Right lobe of liver (tissue), 6 donors: ENCODE measurements around the gene OVOL3. TPM values are rescaled to one million over a fixed set of nuclear protein-coding genes. Genes with fewer than 3 reads are reported as not detected.

Source experiments
- ATAC-seq, 4 donors: fragments of 200-7000 bp; cut with Tn5 transposase; one replicate each; pipeline ENCODE4 v1.9.1; 2020; ENCODE audit warnings: mild to moderate bottlenecking in 4 of 4, moderate library complexity in 4 of 4
- DNase-seq, 3 donors: peaks; one replicate each; pipeline ENCODE4 v3.0.0-alpha.2; 2020
- H3K27ac ChIP-seq, 3 donors: fragments of 200-600 bp; one replicate each; pipeline ENCODE4 v1.8.0; 2022
- H3K27me3 ChIP-seq, 2 donors: fragments of 200-600 bp; one replicate each; pipeline ENCODE4 v1.8.0; 2022
- H3K36me3 ChIP-seq, 4 donors: fragments of 200-600 bp; sonication (generic) in 1 of 4; one replicate each; pipeline versions ENCODE4 v1.5.1 to v1.8.0; 2017 to 2022; ENCODE audit warnings: control low read depth in 1 of 4
- H3K4me1 ChIP-seq, 4 donors: fragments of 200-600 bp; sonication (generic) in 1 of 4; one replicate each; pipeline versions ENCODE4 v1.5.1 to v1.8.0; 2017 to 2022; ENCODE audit warnings: control low read depth in 1 of 4
- H3K4me3 ChIP-seq, 3 donors: fragments of 200-600 bp; one replicate each; pipeline ENCODE4 v1.8.0; 2022
- H3K9me3 ChIP-seq, 4 donors: fragments of 200-600 bp; sonication (generic) in 1 of 4; one replicate each; pipeline versions ENCODE4 v1.5.1 to v1.8.0; 2017 to 2022; ENCODE audit warnings: control low read depth in 1 of 4
- POLR2A ChIP-seq: fragments of 450-650 bp; IDR thresholded peaks from one replicate; pipeline ENCODE4 v1.6.1; 2017; ENCODE audit warnings: antibody characterized with exemption, mild to moderate bottlenecking
- WGBS: methylation state at CpG from one replicate; pipeline ENCODE4 v1.1.6; 2018; ENCODE audit warnings: low coverage, low lambda C conversion rate; ENCODE audit not compliant: insufficient coverage; ENCODE audit errors: missing lambda C conversion rate; 5-methylcytosine and 5-hydroxymethylcytosine counted together
- intact Hi-C, 2 donors: fragments of 100-400 bp; cut with DNase I; formaldehyde crosslinking; loops; one replicate each; pipeline versions ENCODE4 v1.11.2 to v1.14.1; 2022
- total RNA-seq, 6 experiments: library from RNA; depleted of rRNA in 2 of 6; stranded (reverse); fragments of >200 nt in 2 of 6; fragmentation: NEBNext Ultra II Directional in 3 of 6; extraction: Animal tissue kit (Norgen Biotek cat#: 25700) in 3 of 6; gene quantifications; one replicate each; pipeline versions ENCODE4 v1.1.0 to v1.2.4, GENCODE V29; 2016 to 2023
- TF ChIP-seq, protein P1 (sequence below), 4 donors: fragments of 200-600 bp in 3 of 4; fragments of 450-650 bp in 1 of 4; IDR thresholded peaks; one replicate each; pipeline versions ENCODE4 v1.5.1 to v1.8.0; 2016 to 2022; ENCODE audit warnings: antibody characterized with exemption in 4 of 4, mild to moderate bottlenecking in 2 of 4
- donor health status: DM: no; HTN: yes; CAD: no.
- donor health status: DM: no; HTN: no; CAD: no.
- donor health status: DM: no; HTN: no; CAD: no.
- donor health status: DM: no; HTN: yes; CAD: no.
- donor health status: DM: no; HTN: yes; CAD: no.

Gene OVOL3
- total RNA-seq, 6 experiments from 2014 or later = not detected

DNA sequence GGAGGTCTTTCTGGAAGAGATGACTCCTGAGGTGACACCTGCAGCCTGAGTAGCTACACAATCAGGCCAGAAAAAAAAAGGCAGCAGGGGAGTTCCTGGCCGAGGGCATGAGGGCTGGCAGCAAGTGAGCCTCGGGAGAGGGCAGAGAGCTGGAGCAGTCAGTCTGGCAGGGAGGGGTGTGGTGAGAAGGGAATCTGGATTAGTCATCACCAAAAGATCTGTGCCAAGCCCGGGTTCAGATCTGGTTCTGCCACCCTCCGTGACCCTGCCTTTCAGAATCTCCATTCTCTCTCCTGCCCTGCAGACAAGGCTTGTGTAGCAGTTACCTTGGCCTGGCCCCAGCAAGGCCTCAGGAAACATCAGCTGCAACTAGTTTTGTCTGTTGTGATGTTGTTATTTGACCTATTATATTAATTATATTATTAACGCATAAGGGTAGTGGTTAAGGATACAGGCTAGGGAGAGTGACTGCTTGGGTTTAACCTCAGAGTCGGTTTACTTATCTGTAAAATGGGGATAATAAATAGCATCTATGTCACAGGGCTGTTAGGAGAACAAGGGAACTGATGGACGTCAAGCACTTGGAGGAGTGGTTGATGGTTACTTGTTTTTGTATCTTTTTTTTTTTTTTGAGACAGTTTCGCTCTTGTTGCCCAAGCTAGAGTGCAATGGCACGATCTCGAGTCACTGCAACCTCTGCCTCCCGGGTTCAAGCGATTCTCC, 26.2 kb downstream of the OVOL3 start:
- peak; percentile 79 to 85 (median 80) for DNase-seq

DNA sequence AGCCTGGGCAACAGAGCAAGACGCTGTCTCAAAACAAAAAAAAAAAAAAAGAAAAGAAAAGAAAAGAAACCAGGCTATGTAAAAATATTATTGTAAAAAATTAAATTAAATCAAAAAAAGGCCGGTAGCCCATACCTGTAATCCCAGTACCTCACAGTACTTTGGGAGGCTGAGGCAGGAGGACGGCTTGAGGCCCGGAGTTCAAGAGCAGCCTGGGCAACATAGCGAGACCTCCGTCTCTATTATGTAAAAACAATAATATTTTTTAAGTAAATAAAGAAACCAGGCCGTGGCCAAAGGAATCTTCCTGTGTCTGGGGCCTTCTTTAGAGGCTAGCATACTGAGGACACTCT, 28.2 kb downstream of the OVOL3 start:
- no peaks in the 10 kb centered on the region for H3K27me3 ChIP-seq
- peaks cover 0 to 23% (median 1%) of the 10 kb centered on the region in 4 donors for H3K4me1 ChIP-seq
- ATAC-seq (no peak), DNase-seq (no peak)
- no peaks in the 10 kb centered on the region for H3K9me3 ChIP-seq
- TF ChIP-seq, protein P1, sequence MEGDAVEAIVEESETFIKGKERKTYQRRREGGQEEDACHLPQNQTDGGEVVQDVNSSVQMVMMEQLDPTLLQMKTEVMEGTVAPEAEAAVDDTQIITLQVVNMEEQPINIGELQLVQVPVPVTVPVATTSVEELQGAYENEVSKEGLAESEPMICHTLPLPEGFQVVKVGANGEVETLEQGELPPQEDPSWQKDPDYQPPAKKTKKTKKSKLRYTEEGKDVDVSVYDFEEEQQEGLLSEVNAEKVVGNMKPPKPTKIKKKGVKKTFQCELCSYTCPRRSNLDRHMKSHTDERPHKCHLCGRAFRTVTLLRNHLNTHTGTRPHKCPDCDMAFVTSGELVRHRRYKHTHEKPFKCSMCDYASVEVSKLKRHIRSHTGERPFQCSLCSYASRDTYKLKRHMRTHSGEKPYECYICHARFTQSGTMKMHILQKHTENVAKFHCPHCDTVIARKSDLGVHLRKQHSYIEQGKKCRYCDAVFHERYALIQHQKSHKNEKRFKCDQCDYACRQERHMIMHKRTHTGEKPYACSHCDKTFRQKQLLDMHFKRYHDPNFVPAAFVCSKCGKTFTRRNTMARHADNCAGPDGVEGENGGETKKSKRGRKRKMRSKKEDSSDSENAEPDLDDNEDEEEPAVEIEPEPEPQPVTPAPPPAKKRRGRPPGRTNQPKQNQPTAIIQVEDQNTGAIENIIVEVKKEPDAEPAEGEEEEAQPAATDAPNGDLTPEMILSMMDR (IDR thresholded peaks at IDR 0.05) = no peak
- TF ChIP-seq POLR2A = no peak
- WGBS = 56% methylated on average over 7 of the region's 7 CpGs
- H3K27ac ChIP-seq = peak overlapping the region; percentile 92 to 97 (median 94)
- peak overlapping the region; percentile 75 to 86 (median 76) for H3K4me3 ChIP-seq
- intact Hi-C loops = no loop called here
- H3K36me3 ChIP-seq = peaks cover 0 to 16% (median 10%) of the 10 kb centered on the region in 4 donors

More for the DNA sequence above, 26.2 kb downstream of the OVOL3 start:
- ATAC-seq = peak; percentile 2 to 64 (median 48)
- 63% methylated on average over 11 of the region's 12 CpGs for WGBS
- Histone ChIP-seq H3K27ac (peak overlapping the region in 2 of 3 donors; percentile 45 to 49), H3K27me3 (no peaks in the 10 kb centered on the region), H3K4me1 (peaks cover 0 to 23% (median 1%) of the 10 kb centered on the region in 4 donors), H3K4me3 (peak overlapping the region in 1 of 3 donors; percentile 7), H3K36me3 (no peaks in the 10 kb centered on the region), H3K9me3 (no peaks in the 10 kb centered on the region)
- intact Hi-C loops = no loop called here
- TF ChIP-seq POLR2A = no peak
- TF ChIP-seq, protein P1 (IDR thresholded peaks at IDR 0.05) = no peak

- H3K27ac ChIP-seq = peak within 1 kb of the TSS; percentile 92 to 97 (median 94)
- intact Hi-C loops = no loop called here
- peak; percentile 97 for TF ChIP-seq POLR2A
- TF ChIP-seq, protein P1 (IDR thresholded peaks at IDR 0.05) = peak in 1 of 4 donors; percentile 13
- H3K36me3 ChIP-seq = peaks cover 0 to 22% (median 16%) of the 10 kb centered on the region in 4 donors
- H3K4me3 ChIP-seq = peak within 1 kb of the TSS; percentile 75 to 86 (median 76)
- H3K4me1 ChIP-seq = peaks cover 0 to 23% (median 1%) of the 10 kb centered on the region in 4 donors
- WGBS = 0% methylated on average over 10 of the region's 75 CpGs
- ATAC-seq (peak; percentile 84 to 93 (median 88)), DNase-seq (peak; percentile 99)
- no peaks in the 10 kb centered on the region for H3K9me3 ChIP-seq
- no peaks in the 10 kb centered on the region for H3K27me3 ChIP-seq
Measured at GRCh38 chr19:36139473-36140303, 28.7 kb downstream of the OVOL3 start, which contains the start of gene CAPNS1. CAPNS1 (plus strand) TSS chr19:36140066; CDS start chr19:36141012, 946 bp downstream.

- Histone ChIP-seq H3K9me3 (no peaks in the 10 kb centered on the region), H3K27me3 (no peaks in the 10 kb centered on the region), H3K27ac (peak overlapping the region; percentile 92 to 97 (median 94)), H3K36me3 (peaks cover 0 to 30% (median 18%) of the 10 kb centered on the region in 4 donors), H3K4me3 (peak overlapping the region; percentile 75 to 86 (median 76)), H3K4me1 (peaks cover 0 to 23% (median 1%) of the 10 kb centered on the region in 4 donors)
- peak; percentile 45 to 65 (median 64) for DNase-seq
- intact Hi-C loops = no loop called here
- 0% methylated on average over 18 of the region's 31 CpGs for WGBS
- TF ChIP-seq, protein P1 (IDR thresholded peaks at IDR 0.05) = no peak
- no peak for TF ChIP-seq POLR2A
- ATAC-seq = peak; percentile 2 to 32 (median 10)
Measured at GRCh38 chr19:36140304-36141038, 29.5 kb downstream of the OVOL3 start.
